ENCODE measurements around the gene CTCF. TPM values are rescaled to one million over a fixed set of nuclear protein-coding genes. Genes with fewer than 3 reads are reported as not detected.

CTCF gene
- total and polyA plus RNA-seq, 10 of the 15 experiments (the other 5 are each of a cell fraction or from before 2014, with no cell fraction given), result 9.1 to 55.0 (median 41.8) TPM

GRCh38 chr16:67537270-67537635 lies 25.1 kb upstream of the CTCF start (continued):
- TF ChIP-seq E2F4 (IDR thresholded peaks at IDR 0.05; ENCODE audit: low read depth, low read length) (no peak), POLR2A (IDR thresholded peaks at IDR 0.05; ENCODE audit: low read depth, low read length) (peak; percentile 67), TAF1 (IDR thresholded peaks at IDR 0.05; ENCODE audit: borderline replicate concordance, low read depth, low read length) (no peak)

GRCh38 chr16:67537636-67538591 lies 24.4 kb upstream of the CTCF start:
- WGBS (ENCODE audit: insufficient coverage, insufficient replicate concordance, low lambda C conversion rate, missing lambda C conversion rate), result 11% methylated on average over 59 of the region's 97 CpGs
- Histone ChIP-seq H2AFZ (ENCODE audit: control insufficient read depth, low read depth, low read length) (peak overlapping the region; percentile 52), H3K36me3 (ENCODE audit: control insufficient read depth in 2 of 2, insufficient read depth in 2 of 2, low read length in 1 of 2) (peaks cover 3 to 9% of the 10 kb centered on the region in 2 experiments; a peak in 3 of 4 replicates), H3K79me2 (ENCODE audit: control insufficient read depth, insufficient read depth, low read length) (no peaks in the 10 kb centered on the region), H3K27ac (ENCODE audit: control insufficient read depth, insufficient read depth) (peak overlapping the region; percentile 50), H3K9me3 (replicated peaks; ENCODE audit: control insufficient read depth, insufficient read depth, low read length) (no peaks in the 10 kb centered on the region), H3K27me3 (replicated peaks in 1 of 2; ENCODE audit: control insufficient read depth in 2 of 2, insufficient read depth in 2 of 2, low read length in 1 of 2) (peaks cover 0 to 2% of the 10 kb centered on the region in 2 experiments; a peak in 1 of 4 replicates), H3K4me3 (peak overlapping the region; percentile 83), H3K9ac (ENCODE audit: control insufficient read depth, insufficient read depth, low read length) (peak overlapping the region; percentile 65), H3K4me1 (ENCODE audit: control insufficient read depth, insufficient read depth, low read length) (peaks cover 4% of the 10 kb centered on the region), H3K4me2 (ENCODE audit: control insufficient read depth, insufficient read depth) (peak overlapping the region; percentile 86), H4K20me1 (ENCODE audit: control insufficient read depth, insufficient read depth) (peaks cover 4% of the 10 kb centered on the region)
- ChIA-PET POLR2A (interaction anchor here (0.8 to 2.6 kb wide), 9 partner anchors 9 to 120 kb away, joined by 3 to 13 read pairs (median 3); partner anchors contain the start of gene CTCF), CTCF (interaction anchor here (0.9 to 11.3 kb wide), 11 partner anchors 9 to 292 kb away, joined by 3 to 131 read pairs (median 5); partner anchors contain the start of genes ATP6V0D1, CARMIL2, RANBP10 and TSNAXIP1), RAD21 (ENCODE audit: unreplicated experiment) (interaction anchor here (0.6 to 2.1 kb wide), 12 partner anchors 9 to 128 kb away, joined by 3 to 11 read pairs (median 4); partner anchors contain the start of genes ATP6V0D1, C16orf86, CARMIL2 and ENKD1), SMC1A (ENCODE audit: uncharacterized antibody, unreplicated experiment) (interaction anchor here (0.8 to 1.9 kb wide), 7 partner anchors 16 to 43 kb away, joined by 3 to 5 read pairs (median 3); no protein-coding TSS in a partner anchor)
- BruUV-seq (replicated peaks), result no TSS peak
- no peak for FAIRE-seq
- no peak for DNase-seq (ENCODE audit: low read depth, low spot score)
- in situ Hi-C loops (cut with MboI) (no loop called here), intact Hi-C loops (cut with micrococcal nuclease; ENCODE audit: unreplicated experiment) (no loop called here)
- ATAC-seq, result peak; percentile 67
- TF ChIP-seq ATF2 (IDR thresholded peaks at IDR 0.05; ENCODE audit: low read length) (no peak), BACH1 (IDR thresholded peaks at IDR 0.05; ENCODE audit: borderline replicate concordance) (peak; percentile 26; the same call in 1 of the 2 replicates), MAX (IDR thresholded peaks at IDR 0.05; ENCODE audit: low read depth, low read length) (no peak), RAD21 (IDR thresholded peaks at IDR 0.05; ENCODE audit: insufficient read depth, low read depth, low read length) (no peak), ZNF687 (IDR thresholded peaks at IDR 0.05) (no peak), ZNF622 (IDR thresholded peaks at IDR 0.05) (no peak), ATF7 (IDR thresholded peaks at IDR 0.05; ENCODE audit: low read depth) (no peak), ZSCAN29 (IDR thresholded peaks at IDR 0.05) (no peak), IRF5 (IDR thresholded peaks at IDR 0.05; ENCODE audit: borderline replicate concordance) (no peak)
